Stimulated activated CD8-positive, alpha-beta memory T cell treated with anti-CD3 and anti-CD28 coated beads, Interleukin-12 subunit alpha, Interleukin-12 subunit beta, amount 100 ng/mL, for 1 hour (primary cell): ENCODE data around the gene PKN3.
"Not testable (repeated sequence)": the region's sequence is repeated elsewhere in the genome, so short reads cannot be mapped to it uniquely, and the experiment has no call there.

Source experiments
- DNase-seq: peaks from one replicate; pipeline ENCODE4 v3.0.0-alpha.2; 2020; ENCODE audit warnings: low read depth

Gene PKN3

DNA sequence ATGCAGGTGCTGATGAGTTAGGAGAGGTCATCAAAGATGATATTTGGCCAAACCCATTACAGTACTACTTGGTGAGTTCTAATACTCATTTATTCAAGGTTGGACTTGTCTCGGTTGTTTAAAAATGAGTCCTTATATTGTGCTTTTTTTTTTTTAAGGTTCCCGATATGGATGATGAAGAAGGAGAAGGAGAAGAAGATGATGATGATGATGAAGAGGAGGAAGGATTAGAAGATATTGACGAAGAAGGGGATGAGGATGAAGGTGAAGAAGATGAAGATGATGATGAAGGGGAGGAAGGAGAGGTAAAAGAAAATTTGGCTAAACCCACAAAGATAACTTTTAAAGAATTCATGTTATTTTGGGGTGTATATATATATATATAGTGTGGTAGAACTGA, 8.6 kb upstream of the PKN3 start:
- not testable (repeated sequence) for DNase-seq

DNA sequence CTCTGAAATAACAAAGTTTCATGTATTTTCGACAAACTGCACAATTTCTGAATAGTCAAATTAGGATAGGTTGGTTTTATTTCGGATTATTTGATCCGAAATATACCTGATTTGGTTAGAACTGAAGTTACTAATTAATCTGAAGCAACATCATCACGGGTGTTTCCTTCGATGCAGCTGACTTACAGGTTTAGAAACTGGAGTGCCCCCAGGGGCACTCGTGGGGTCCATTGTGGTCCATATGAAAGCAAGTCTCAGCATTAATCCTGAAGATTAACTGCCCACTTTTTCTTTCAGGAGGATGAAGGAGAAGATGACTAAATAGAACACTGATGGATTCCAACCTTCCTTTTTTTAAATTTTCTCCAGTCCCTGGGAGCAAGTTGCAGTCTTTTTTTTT, 8.0 kb upstream of the PKN3 start:
- no peak for DNase-seq

DNA sequence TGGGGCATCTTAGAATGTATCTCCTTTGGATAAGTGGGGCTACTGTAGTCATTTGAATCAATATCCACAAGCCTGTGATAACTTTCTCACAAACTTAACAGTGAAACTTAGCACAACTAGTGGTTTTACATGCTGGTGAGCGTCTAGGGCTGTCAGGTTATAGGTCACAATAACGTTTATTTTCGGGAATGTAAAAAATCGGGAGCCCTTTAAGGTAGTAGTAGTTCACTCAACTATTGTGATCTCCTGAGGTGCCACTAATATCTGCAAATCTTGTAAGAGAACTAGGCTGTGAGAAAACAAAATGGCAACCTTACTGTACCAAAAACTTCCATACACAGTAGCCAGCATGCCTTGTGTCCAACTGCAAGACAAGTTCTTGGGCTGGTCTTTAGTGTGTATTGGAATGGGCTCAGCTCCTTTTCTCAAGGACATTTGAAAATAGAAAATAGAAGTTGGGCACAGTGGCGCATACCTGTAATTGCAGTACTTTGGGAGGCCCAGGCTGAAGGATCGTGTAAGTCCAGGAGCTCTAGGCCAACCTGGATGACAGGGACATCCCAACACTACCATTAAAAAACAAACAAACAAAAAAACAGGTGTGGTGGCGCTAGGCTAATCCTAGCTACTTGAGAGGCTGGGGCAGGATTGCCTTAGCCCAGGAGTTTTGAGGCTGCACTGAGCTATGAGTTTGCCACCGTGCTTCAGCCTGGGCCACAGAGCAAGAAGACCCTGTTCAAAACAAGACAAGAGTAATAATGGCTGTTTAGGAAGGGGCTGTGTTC, 5.2 kb upstream of the PKN3 start:
- no peak for DNase-seq

GRCh38 chr9:128699096-128699795, 3.1 kb upstream of the PKN3 start:
- not testable (repeated sequence) for DNase-seq

DNA sequence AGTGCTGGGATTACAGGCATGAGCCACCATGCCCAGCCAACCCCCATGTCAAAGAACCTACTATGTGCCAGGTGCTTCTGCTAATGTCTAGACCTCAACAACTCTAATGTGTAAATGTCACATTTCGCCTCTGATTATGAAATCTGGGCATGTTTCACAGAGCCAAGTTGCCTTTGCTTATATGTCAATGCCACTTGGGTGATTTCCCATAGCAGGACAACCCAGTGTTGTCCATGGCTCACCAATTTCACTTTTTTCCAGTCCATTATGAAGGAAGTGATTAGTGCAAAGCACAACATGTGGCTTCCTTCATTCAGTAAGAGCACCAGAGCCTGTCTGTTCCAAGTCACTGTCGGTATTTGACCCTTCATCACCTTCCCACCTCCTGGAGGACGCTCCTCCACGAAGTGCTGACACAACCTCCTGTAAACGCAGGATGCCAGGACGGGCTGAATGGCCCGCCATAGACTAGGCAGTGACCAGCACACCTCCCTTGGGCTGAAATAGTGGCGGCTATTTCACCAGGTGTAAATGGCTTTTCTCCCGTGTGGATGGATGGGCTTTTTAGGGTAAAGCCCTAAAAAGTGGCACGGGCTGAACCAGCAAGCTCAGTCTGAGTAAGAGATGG, 962 bp upstream of the PKN3 start:
- DNase-seq, result no peak

- DNase-seq, result no peak
These were observed 779 bp downstream of the PKN3 start for GRCh38 chr9:128702949-128703615.

DNA sequence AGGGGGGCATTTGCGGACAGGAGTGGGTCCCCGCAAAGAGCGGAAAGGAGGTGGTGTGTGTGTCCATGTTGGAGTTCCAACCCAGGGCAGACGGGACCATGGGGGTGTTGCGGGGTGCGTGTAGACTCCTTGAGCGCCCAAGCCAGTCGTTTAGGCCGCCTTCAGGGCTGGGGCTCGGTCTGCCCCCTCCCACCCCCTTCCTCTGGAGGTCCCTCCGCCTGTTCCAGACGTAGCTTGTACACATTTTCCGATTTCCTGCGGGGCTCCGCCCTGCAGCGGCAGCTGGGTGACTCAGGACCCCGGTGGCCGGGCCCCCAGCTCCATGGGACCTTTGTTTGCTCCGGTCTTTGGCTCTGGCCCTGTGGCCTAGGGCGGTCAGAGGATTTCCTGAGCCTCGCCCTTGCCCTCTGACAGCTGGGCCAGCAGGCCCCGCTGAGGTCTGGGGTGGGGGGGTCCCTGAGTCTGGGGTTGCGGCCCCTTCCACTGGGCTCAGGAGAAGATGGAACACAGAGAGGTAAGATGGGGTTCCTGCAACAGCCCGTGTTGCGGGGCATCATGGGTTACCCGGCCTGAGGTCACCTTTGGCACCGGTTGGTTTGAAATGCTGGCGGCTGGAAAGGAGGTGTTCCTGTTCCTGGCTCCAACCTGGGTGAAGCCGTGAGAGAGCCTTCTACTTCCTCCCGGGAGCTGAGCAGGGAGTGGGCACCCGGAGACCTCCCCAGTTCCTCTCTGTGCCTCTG, 1.5 kb downstream of the PKN3 start:
- DNase-seq, result no peak

GRCh38 chr9:128704356-128704670, 2.0 kb downstream of the PKN3 start:
- no peak for DNase-seq

GRCh38 chr9:128705051-128705965, 3.0 kb downstream of the PKN3 start:
- DNase-seq, result no peak

DNA sequence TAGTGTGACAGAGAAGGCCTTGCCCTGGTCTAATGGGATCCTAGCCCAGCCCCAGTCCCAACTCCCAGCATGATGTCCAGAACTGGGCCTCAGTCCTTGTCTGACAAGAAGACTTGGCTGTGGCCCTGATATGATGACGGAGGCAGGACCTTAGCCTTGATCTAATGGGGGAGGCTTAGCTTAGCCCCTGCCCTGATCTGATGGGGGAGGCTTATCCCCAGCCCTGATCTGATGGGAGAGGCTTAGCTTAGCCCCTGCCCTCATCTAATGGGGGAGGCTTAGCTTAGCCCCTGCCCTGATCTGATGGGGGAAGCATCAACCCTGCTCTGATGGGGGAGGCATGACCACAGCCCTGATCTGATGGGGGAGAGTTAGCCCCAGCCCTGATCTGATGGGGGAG, 3.7 kb downstream of the PKN3 start:
- no peak for DNase-seq

DNA sequence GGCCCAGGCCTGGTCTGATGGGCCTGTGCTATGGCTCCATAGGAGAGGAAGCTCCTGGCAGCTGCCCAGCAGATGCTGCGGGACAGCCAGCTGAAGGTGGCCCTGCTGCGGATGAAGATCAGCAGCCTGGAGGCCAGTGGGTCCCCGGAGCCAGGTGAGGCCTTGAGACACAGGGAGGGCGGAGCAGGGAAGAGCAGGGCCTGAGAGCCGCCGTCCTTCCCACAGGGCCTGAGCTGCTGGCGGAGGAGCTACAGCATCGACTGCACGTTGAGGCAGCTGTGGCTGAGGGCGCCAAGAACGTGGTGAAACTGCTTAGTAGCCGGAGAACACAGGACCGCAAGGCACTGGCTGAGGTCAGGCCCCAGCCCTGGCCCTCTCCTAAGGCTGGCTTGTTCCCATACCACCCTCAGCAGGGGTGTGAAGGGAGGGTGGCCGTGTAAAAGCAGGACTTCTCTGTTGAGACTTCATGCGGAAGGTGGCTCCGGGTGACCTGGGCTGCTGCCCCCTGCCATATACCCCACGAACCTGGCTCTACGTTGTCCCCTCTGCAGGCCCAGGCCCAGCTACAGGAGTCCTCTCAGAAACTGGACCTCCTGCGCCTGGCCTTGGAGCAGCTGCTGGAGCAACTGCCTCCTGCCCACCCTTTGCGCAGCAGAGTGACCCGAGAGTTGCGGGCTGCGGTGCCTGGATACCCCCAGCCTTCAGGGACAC, 4.5 kb downstream of the PKN3 start:
- no peak for DNase-seq

GRCh38 chr9:128707446-128707845, 5.1 kb downstream of the PKN3 start:
- no peak for DNase-seq

GRCh38 chr9:128712451-128713410, 10.4 kb downstream of the PKN3 start:
- DNase-seq, result no peak

DNA sequence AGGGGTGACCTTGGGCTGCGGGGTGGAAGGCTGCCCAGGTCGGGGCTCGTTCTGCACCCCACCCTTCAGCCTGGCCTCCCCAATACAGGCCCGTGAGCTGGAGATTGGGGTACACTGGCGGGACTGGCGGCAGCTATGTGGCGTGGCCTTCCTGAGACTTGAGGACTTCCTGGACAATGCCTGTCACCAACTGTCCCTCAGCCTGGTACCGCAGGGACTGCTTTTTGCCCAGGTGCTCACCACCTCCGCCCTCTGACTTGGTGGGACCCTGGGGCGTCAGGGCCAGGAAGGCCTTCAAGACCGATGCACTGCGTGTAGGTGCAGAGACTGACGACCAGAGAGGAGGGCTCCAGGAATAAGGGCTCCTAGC, 11.1 kb downstream of the PKN3 start:
- no peak for DNase-seq

- no peak for DNase-seq
These were observed 11.8 kb downstream of the PKN3 start for GRCh38 chr9:128713941-128714573.

DNA sequence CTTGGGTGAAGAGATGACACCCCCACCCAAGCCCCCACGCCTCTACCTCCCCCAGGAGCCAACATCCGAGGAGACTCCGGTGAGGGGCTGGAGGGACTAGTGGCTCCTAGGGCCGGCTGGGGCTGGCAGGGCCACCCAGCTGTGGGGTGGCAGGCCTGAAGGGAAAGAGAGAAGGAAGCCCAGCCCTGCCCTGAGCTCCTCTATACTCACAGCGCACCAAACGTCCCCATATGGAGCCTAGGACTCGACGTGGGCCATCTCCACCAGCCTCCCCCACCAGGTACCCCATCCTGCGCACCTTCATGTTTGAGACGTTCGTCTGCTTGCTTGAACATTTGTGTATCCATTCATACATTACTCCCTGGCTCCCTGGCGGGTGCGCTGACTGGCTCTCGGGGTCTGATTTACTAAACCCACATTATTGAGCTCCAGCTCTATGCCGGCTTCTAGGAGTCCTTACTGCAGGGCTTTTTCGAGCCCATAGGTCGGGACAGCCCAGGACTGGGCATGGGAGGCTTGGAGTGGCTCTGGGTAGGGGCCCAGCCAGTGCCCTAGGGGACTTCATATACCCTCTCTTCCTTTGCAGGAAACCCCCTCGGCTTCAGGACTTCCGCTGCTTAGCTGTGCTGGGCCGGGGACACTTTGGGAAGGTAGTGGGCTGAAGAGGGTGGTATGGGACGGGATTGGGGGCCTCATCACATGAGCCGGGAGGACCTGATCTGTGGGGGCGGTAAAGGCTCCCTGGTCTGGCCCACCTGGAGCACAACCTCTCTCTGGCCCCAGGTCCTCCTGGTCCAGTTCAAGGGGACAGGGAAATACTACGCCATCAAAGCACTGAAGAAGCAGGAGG, 12.5 kb downstream of the PKN3 start:
- DNase-seq, result no peak

- DNase-seq, result no peak
These were observed 13.1 kb downstream of the PKN3 start for GRCh38 chr9:128715436-128715750.
